GM21360 (cell line): ENCODE measurements around the gene CAPRIN1.
A peak's percentile ranks its signal among the peaks of the same experiment; 100 is the strongest.

Source experiments
- ATAC-seq: cut with Tn5 transposase; IDR thresholded peaks from one replicate; pipeline ENCODE4 v1.9.1; 2021; ENCODE audit warnings: mild to moderate bottlenecking, moderate library complexity; ENCODE audit not compliant: unreplicated experiment

Gene CAPRIN1

DNA sequence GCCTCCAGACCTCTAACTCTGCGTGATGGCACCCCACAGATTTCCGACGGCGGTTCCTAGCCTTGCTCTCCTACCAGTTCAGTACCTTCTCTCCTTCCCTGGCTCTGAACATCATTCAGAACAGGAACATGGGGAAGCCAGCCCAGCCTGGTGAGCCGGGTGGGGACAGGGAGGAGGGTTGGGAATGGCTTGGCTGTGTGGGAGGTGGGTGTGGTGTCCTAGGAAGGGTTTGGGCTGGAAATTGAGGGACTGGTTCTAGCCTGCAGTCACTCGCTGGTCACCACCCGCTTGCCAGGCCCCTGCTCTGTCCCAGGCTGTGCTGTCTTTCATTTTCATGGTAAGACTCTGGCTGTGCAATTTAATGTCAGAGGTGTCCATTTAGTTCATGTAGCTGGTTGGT is 87.8 kb downstream of the CAPRIN1 start:
- ATAC-seq = no peak

GRCh38 chr11:34140149-34140548 is 88.6 kb downstream of the CAPRIN1 start:
- no peak for ATAC-seq

DNA sequence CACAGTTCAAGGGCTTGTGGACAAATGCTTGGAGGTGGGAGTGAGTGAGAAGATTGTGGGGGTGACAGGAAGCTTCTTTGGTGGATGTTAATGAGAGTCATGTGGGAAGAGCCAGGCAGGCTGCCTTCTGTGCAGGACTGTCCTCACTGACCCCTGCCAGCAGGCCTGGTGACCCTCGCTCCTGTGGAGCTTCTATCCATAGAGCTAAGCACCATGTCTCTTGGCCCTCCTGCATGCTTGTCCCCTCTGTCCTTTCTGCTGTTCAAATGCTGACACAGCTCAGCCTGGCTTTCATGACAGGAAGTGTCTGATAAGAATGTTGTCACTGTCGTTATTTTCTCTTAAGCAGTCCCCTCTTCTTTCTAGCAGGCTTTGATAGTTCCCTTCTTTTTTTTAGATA is 91.5 kb downstream of the CAPRIN1 start:
- ATAC-seq = no peak

DNA sequence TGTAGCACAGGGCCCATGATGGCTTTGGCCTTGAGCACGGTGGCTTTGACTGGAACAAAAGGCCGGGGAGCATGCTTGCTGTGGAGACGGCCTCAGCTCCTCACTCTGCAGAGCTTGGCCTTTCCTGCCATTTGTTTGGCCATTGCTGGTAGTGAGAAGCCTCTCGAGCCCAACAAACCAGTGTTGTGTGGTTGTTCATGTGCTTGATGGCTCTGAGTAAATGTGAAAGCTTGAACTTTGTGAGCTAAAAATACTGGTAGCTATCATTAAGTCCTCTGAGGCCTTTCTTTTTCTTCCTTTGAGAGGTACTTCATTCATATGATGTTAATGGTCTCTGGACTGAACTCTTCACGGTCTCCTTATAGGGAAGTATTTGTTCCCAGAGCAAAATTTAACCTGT is 93.5 kb downstream of the CAPRIN1 start:
- ATAC-seq = peak; percentile 54

- ATAC-seq = peak; percentile 60
Observed at GRCh38 chr11:34145847-34146381, 94.4 kb downstream of the CAPRIN1 start.

GRCh38 chr11:34146411-34146810 is 94.9 kb downstream of the CAPRIN1 start:
- no peak for ATAC-seq

- ATAC-seq = no peak
Observed at GRCh38 chr11:34146866-34147265, 95.3 kb downstream of the CAPRIN1 start.

GRCh38 chr11:34147581-34147980 is 96.0 kb downstream of the CAPRIN1 start:
- no peak for ATAC-seq

DNA sequence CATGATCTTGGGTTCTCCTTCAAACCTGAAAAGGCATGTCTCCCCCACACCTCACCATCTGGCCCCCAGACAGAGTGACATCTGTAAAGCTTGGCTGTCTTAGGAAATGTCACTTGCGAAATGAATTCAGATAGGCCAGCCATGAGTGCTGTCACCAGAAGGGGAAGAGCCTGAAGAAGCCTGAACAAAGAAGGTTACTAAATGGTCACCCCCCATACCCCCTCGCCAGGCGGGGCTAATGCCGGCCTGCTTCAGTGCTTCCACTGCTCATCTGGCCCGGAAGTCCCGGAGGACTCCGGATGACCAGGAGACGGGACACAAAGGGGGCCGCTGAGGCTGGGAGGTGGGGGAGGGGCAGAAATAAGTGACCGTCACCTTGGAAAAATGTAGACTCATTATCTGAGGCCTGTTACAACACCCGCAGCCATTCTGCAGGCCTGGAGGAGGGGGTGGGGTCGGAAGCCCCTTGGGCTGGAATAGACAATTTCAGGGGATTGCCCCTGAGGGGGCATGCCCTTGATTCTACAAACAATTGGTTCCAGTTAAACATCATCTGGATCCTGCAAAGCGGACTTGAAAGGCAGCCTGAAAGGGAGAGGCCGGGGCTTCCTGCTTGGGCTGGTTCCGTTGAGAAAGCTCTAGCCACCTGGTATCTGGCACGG is 97.1 kb downstream of the CAPRIN1 start:
- ATAC-seq = no peak

GRCh38 chr11:34149274-34149673 is 97.7 kb downstream of the CAPRIN1 start:
- ATAC-seq = no peak

- ATAC-seq = no peak
Observed at GRCh38 chr11:34149786-34150185, 98.3 kb downstream of the CAPRIN1 start.

DNA sequence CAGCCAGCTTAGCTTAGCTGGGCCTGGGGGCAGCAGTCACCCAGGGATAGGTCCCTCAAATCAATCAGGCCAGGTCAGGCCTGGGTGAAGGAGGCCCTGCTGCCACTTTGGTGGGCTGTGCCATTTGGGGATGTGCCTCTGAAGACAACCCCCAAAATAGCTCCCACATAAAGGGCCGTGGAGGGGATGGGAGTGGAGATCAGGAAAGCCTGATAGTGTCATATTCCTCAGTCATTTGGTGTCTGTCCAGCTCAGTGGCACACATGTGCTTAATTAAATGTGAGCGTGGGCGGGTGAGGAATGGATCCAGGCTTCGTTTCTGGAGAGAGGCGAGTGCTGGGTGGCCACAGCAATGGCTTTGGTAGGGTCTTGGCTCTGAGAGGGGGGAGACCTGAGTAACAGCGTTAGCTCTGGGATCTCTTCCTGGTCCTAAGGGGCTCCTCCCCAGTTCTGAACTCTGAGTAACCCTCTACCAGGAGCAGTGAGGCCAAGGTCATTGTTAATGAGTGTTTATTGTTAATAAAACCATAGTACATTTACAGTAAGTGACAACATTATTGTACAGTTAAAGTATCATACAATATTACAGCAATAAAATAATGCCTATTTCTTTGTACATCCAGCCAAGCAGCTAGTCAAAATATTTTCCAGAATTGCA is 99.1 kb downstream of the CAPRIN1 start:
- no peak for ATAC-seq
